OCI-LY1 (cell line): ENCODE data around the gene KLHL35.

Source experiments
- H2AFZ ChIP-seq: fragments of 200-600 bp; sonication (generic), shearing (Covaris generic); 2 replicates; pipeline ENCODE4 v1.6.0; 2014; ENCODE audit warnings: antibody characterized with exemption, mild to moderate bottlenecking, low read length
- H3F3A ChIP-seq: fragments of 200-600 bp; sonication (generic), shearing (Covaris generic); 2 replicates; pipeline ENCODE4 v1.6.0; 2014; ENCODE audit warnings: mild to moderate bottlenecking, antibody characterized with exemption, low read length, moderate library complexity; ENCODE audit not compliant: insufficient read depth
- H3K27ac ChIP-seq: fragments of 200-600 bp; sonication (generic); 2 replicates; pipeline ENCODE4 v1.5.1; 2014; ENCODE audit warnings: low read length, mixed run types, mild to moderate bottlenecking, low read depth; ENCODE audit not compliant: poor library complexity, severe bottlenecking
- H3K27me3 ChIP-seq: fragments of 200-600 bp; sonication (generic); 2 replicates; pipeline ENCODE4 v1.6.0; 2014; ENCODE audit warnings: antibody characterized with exemption, mild to moderate bottlenecking, low read length, moderate library complexity; ENCODE audit not compliant: insufficient read depth
- H3K36me3 ChIP-seq: fragments of 200-600 bp; sonication (generic); 2 replicates; pipeline ENCODE4 v1.6.1; 2014; ENCODE audit warnings: mild to moderate bottlenecking, antibody characterized with exemption, low read length, moderate library complexity, mixed read lengths; ENCODE audit not compliant: insufficient read depth
- H3K4me1 ChIP-seq: fragments of 200-600 bp; sonication (generic); 2 replicates; pipeline ENCODE4 v1.5.1; 2014; ENCODE audit warnings: mild to moderate bottlenecking, low read length, moderate library complexity; ENCODE audit not compliant: insufficient read depth, severe bottlenecking
- H3K4me2 ChIP-seq: fragments of 200-600 bp; sonication (generic), shearing (Covaris generic); 2 replicates; pipeline ENCODE4 v1.6.1; 2014; ENCODE audit warnings: low read length
- H3K4me3 ChIP-seq: fragments of 200-600 bp; sonication (generic); 2 replicates; pipeline ENCODE4 v1.5.1; 2014; ENCODE audit warnings: low read length, low read depth, mild to moderate bottlenecking, mixed read lengths; ENCODE audit not compliant: poor library complexity, severe bottlenecking
- H3K79me2 ChIP-seq: fragments of 200-600 bp; shearing (Covaris generic); 2 replicates; pipeline ENCODE4 v1.6.1; 2016; ENCODE audit warnings: mixed run types, low read length, mixed read lengths; ENCODE audit not compliant: insufficient read depth
- H3K9ac ChIP-seq: fragments of 200-600 bp; sonication (generic), shearing (Covaris generic); 2 replicates; pipeline ENCODE4 v1.6.1; 2014; ENCODE audit warnings: mild to moderate bottlenecking, low read length, mixed read lengths
- H3K9me2 ChIP-seq: fragments of 200-600 bp; sonication (generic), shearing (Covaris generic); 2 replicates; pipeline ENCODE4 v1.6.1; 2014; ENCODE audit warnings: low read depth, mild to moderate bottlenecking, low read length, mixed read lengths
- H3K9me3 ChIP-seq: fragments of 200-600 bp; shearing (Covaris generic); 2 replicates; pipeline ENCODE4 v1.6.1; 2014; ENCODE audit warnings: low read length, mixed read lengths
- H4K20me1 ChIP-seq: fragments of 200-600 bp; sonication (generic), shearing (Covaris generic); 2 replicates; pipeline ENCODE4 v1.6.0; 2016; ENCODE audit warnings: mild to moderate bottlenecking, low read length; ENCODE audit not compliant: insufficient read depth
- CTCF ChIP-seq: fragments of 200-600 bp; sonication (generic), shearing (Covaris generic); IDR thresholded peaks from 2 replicates; pipeline ENCODE4 v1.5.1; 2017; ENCODE audit warnings: mild to moderate bottlenecking, antibody characterized with exemption, low read length, moderate library complexity, mixed read lengths
- EZH2 ChIP-seq: fragments of 200-600 bp; sonication (generic), shearing (Covaris generic); IDR thresholded peaks from 2 replicates; pipeline ENCODE4 v1.8.0; 2017; ENCODE audit warnings: borderline replicate concordance, mixed run types, mild to moderate bottlenecking, antibody characterized with exemption, low read length, moderate library complexity, mixed read lengths

Gene KLHL35

GRCh38 chr11:75480185-75481175 lies 47.5 kb upstream of the KLHL35 start:
- Histone ChIP-seq H4K20me1 (no peaks in the 10 kb centered on the region), H3K4me1 (peaks cover 2% of the 10 kb centered on the region), H3K9me3 (no peaks in the 10 kb centered on the region), H3K4me3 (no peak overlapping the region), H3K79me2 (no peaks in the 10 kb centered on the region), H3K27ac (no peak overlapping the region), H3F3A (no peaks in the 10 kb centered on the region), H3K36me3 (no peaks in the 10 kb centered on the region), H3K27me3 (peaks cover 5% of the 10 kb centered on the region; the same call in 1 of the 2 replicates), H3K9ac (no peak overlapping the region), H3K9me2 (no peaks in the 10 kb centered on the region), H2AFZ (no peak overlapping the region), H3K4me2 (no peak overlapping the region)
- TF ChIP-seq CTCF (no peak), EZH2 (no peak)

GRCh38 chr11:75479597-75480145 lies 46.7 kb upstream of the KLHL35 start:
- no peak overlapping the region for H3K4me3 ChIP-seq
- peaks cover 5% of the 10 kb centered on the region; the same call in 1 of the 2 replicates for H3K27me3 ChIP-seq
- no peaks in the 10 kb centered on the region for H3K36me3 ChIP-seq
- no peak overlapping the region for H3K27ac ChIP-seq
- H3K9me3 ChIP-seq, result no peaks in the 10 kb centered on the region
- H3K9ac ChIP-seq, result no peak overlapping the region
- TF ChIP-seq EZH2, result no peak
- TF ChIP-seq CTCF, result no peak
- H4K20me1 ChIP-seq, result no peaks in the 10 kb centered on the region
- H3K4me1 ChIP-seq, result peaks cover 7% of the 10 kb centered on the region
- no peaks in the 10 kb centered on the region for H3F3A ChIP-seq
- H3K79me2 ChIP-seq, result no peaks in the 10 kb centered on the region
- no peak overlapping the region for H2AFZ ChIP-seq
- H3K4me2 ChIP-seq, result no peak overlapping the region
- H3K9me2 ChIP-seq, result no peaks in the 10 kb centered on the region

- TF ChIP-seq CTCF (no peak), EZH2 (no peak)
- H3K4me2 ChIP-seq, result no peak overlapping the region
- H3K9ac ChIP-seq, result no peak overlapping the region
- no peak overlapping the region for H2AFZ ChIP-seq
- H3K4me1 ChIP-seq, result peaks cover 7% of the 10 kb centered on the region
- H3K27me3 ChIP-seq, result peaks cover 6% of the 10 kb centered on the region; the same call in 1 of the 2 replicates
- H3F3A ChIP-seq, result no peaks in the 10 kb centered on the region
- no peak overlapping the region for H3K4me3 ChIP-seq
- H3K9me2 ChIP-seq, result no peaks in the 10 kb centered on the region
- no peaks in the 10 kb centered on the region for H4K20me1 ChIP-seq
- no peaks in the 10 kb centered on the region for H3K36me3 ChIP-seq
- no peaks in the 10 kb centered on the region for H3K79me2 ChIP-seq
- no peaks in the 10 kb centered on the region for H3K9me3 ChIP-seq
- H3K27ac ChIP-seq, result no peak overlapping the region
These were observed 46.0 kb upstream of the KLHL35 start for GRCh38 chr11:75478783-75479596.
